HG02938 (cell line): ENCODE measurements around the gene UBTF.
"Not testable (repeated sequence)": the region's sequence is repeated elsewhere in the genome, so short reads cannot be mapped to it uniquely, and the experiment has no call there.

Experiments
- ATAC-seq: cut with Tn5 transposase; IDR thresholded peaks from one replicate; pipeline ENCODE4 v1.9.1; 2021; ENCODE audit warnings: mild to moderate bottlenecking, moderate library complexity; ENCODE audit not compliant: unreplicated experiment

Gene UBTF

GRCh38 chr17:44247876-44248736 is 28.6 kb upstream of the UBTF start:
- ATAC-seq: no peak

- no peak for ATAC-seq
Observed at GRCh38 chr17:44247440-44247841, 28.0 kb upstream of the UBTF start.

GRCh38 chr17:44241106-44241624 is 21.7 kb upstream of the UBTF start:
- no peak for ATAC-seq

- ATAC-seq: not testable (repeated sequence)
Observed at GRCh38 chr17:44237886-44238285, 18.4 kb upstream of the UBTF start.

- ATAC-seq: no peak
Observed at GRCh38 chr17:44236444-44236991, 17.0 kb upstream of the UBTF start.

- ATAC-seq: no peak
Observed at GRCh38 chr17:44235583-44235936, 16.1 kb upstream of the UBTF start.

- no peak for ATAC-seq
Observed at GRCh38 chr17:44233582-44233981, 14.1 kb upstream of the UBTF start.

GRCh38 chr17:44232061-44232460 is 12.6 kb upstream of the UBTF start:
- no peak for ATAC-seq

GRCh38 chr17:44230140-44230539 is 10.7 kb upstream of the UBTF start:
- no peak for ATAC-seq

- ATAC-seq: no peak
Observed at GRCh38 chr17:44229090-44229489, 9.6 kb upstream of the UBTF start.

- no peak for ATAC-seq
Observed at GRCh38 chr17:44223541-44224071, 4.1 kb upstream of the UBTF start.

- ATAC-seq: no peak
Observed at GRCh38 chr17:44222112-44222869, 2.8 kb upstream of the UBTF start.

GRCh38 chr17:44221862-44222111 is 2.3 kb upstream of the UBTF start:
- no peak for ATAC-seq

GRCh38 chr17:44221084-44221861 is 1.8 kb upstream of the UBTF start:
- no peak for ATAC-seq

GRCh38 chr17:44220213-44221083 is 973 bp upstream of the UBTF start:
- no peak for ATAC-seq

GRCh38 chr17:44219108-44219615 is 313 bp downstream of the UBTF start:
- peak; percentile 30 for ATAC-seq

GRCh38 chr17:44218344-44219107 is 949 bp downstream of the UBTF start:
- peak; percentile 24 for ATAC-seq

GRCh38 chr17:44217738-44218343 is 1.6 kb downstream of the UBTF start:
- no peak for ATAC-seq

GRCh38 chr17:44216694-44217093 is 2.8 kb downstream of the UBTF start:
- no peak for ATAC-seq
